ENCODE data around the gene SLC30A5. TPM values are rescaled to one million over a fixed set of nuclear protein-coding genes. Genes with fewer than 3 reads are reported as not detected.

Gene SLC30A5
- polyA plus RNA-seq, 2 of the 4 experiments (the other 2 are of a cell fraction), result 51.2 to 74.6 TPM

DNA sequence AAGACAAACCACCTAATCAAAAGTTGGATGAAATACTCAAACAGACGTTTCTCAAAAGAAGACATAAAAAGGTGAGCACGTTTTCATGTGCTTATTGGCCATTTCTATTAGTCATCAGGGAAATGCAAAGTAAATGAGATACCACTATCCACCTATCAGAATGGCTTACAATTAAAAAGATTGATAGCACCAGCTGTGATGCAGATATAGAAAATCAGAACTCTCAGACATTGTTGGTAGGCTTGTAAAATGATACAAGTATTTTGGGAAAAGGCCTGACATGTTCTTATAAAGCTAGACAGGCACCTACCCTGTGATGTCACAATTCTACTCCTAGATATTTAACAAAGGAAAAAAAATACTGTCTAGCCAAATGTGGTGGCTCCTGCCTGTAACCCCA, 44.0 kb upstream of the SLC30A5 start:
- Histone ChIP-seq H3K4me2 (no peak overlapping the region), H3K9me3 (0 out of 3 replicates have a peak, but pooled peaks cover 5% of the 10 kb centered on the region), H3K4me3 (no peak overlapping the region), H3K27ac (no peak overlapping the region), H3K4me1 (peaks cover 6% of the 10 kb centered on the region)
- ATAC-seq (no peak), DNase-seq (ENCODE audit: low read depth in 1 of 2, low spot score in 1 of 2) (no peak), FAIRE-seq (no peak)
- ChIA-PET CTCF (interaction anchor here (1.4 to 1.9 kb wide), 2 partner anchors 27 to 44 kb away, joined by 3 to 5 read pairs; partner anchors contain the start of gene SLC30A5), POLR2A (no interaction called here)
- 4% methylated on average over 2 of the region's 2 CpGs for WGBS (ENCODE audit: missing lambda C conversion rate)
- TF ChIP-seq RNF2 (IDR thresholded peaks at IDR 0.05; ENCODE audit: borderline replicate concordance, low read depth) (no peak), CBX2 (IDR thresholded peaks at IDR 0.05; ENCODE audit: borderline replicate concordance, low read depth) (no peak), SMC3 (IDR thresholded peaks at IDR 0.05) (no peak)
- TF ChIP-seq, protein P1, sequence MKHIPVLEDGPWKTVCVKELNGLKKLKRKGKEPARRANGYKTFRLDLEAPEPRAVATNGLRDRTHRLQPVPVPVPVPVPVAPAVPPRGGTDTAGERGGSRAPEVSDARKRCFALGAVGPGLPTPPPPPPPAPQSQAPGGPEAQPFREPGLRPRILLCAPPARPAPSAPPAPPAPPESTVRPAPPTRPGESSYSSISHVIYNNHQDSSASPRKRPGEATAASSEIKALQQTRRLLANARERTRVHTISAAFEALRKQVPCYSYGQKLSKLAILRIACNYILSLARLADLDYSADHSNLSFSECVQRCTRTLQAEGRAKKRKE (CRISPR knock-in tag; IDR thresholded peaks at IDR 0.05; ENCODE audit: low read depth), result no peak

DNA sequence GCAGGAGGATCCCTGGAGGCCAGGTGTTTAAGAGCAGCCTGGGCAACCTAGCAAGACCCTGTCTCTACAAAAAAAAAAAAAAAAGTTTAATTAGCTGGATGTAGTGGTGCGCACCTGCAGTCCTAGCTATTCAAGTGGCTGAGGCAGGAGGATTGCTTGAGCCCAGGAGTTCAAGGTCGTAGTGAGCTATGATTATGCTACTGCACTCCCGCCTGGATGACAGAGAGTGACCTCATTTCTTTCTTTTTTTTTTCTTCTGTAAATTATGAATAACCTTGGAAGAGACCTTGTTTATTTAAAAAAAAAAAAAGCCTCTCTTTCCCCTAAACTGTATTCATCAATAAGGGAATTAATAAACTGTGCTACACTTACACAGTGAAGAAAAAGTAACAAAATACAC, 43.6 kb upstream of the SLC30A5 start:
- DNase-seq (ENCODE audit: low read depth in 1 of 2, low spot score in 1 of 2) (no peak), FAIRE-seq (no peak), ATAC-seq (no peak)
- Histone ChIP-seq H3K4me1 (peaks cover 6% of the 10 kb centered on the region), H3K4me2 (no peak overlapping the region), H3K27ac (no peak overlapping the region), H3K4me3 (no peak overlapping the region), H3K9me3 (0 out of 3 replicates have a peak, but pooled peaks cover 5% of the 10 kb centered on the region)
- WGBS (ENCODE audit: missing lambda C conversion rate), result 53% methylated on average over 3 of the region's 3 CpGs
- CTCF ChIA-PET, result interaction anchor here (1.2 to 1.9 kb wide), 3 partner anchors 7 to 43 kb away, joined by 3 to 5 read pairs (median 3); partner anchors contain the start of gene SLC30A5
- POLR2A ChIA-PET, result no interaction called here
- TF ChIP-seq TFCP2L1 (CRISPR knock-in tag; IDR thresholded peaks at IDR 0.05) (no peak), MAZ (IDR thresholded peaks at IDR 0.05; ENCODE audit: borderline replicate concordance, low read depth, low read length) (no peak), RAD21 (conservative IDR thresholded peaks at IDR 0.05 in 1 of 2, IDR thresholded peaks at IDR 0.05 in 1 of 2) (no peak), MYC (IDR thresholded peaks at IDR 0.05; ENCODE audit: borderline replicate concordance, low read length) (no peak), RNF2 (IDR thresholded peaks at IDR 0.05; ENCODE audit: borderline replicate concordance, low read depth) (no peak), HDAC2 (IDR thresholded peaks at IDR 0.05) (no peak), EP300 (IDR thresholded peaks at IDR 0.05) (no peak), FOSL2 (IDR thresholded peaks at IDR 0.05) (no peak), FOSL2 (CRISPR knock-in tag; IDR thresholded peaks at IDR 0.05) (no peak), BCL3 (IDR thresholded peaks at IDR 0.05) (no peak), MAFK (IDR thresholded peaks at IDR 0.05; ENCODE audit: partially characterized antibody) (no peak), SREBF2 (IDR thresholded peaks at IDR 0.05) (no peak), NPAS2 (CRISPR knock-in tag; IDR thresholded peaks at IDR 0.05; ENCODE audit: borderline replicate concordance) (no peak), ZNF302 (CRISPR knock-in tag; IDR thresholded peaks at IDR 0.05) (no peak), EHF (CRISPR knock-in tag; IDR thresholded peaks at IDR 0.05) (no peak), FOXS1 (CRISPR knock-in tag; IDR thresholded peaks at IDR 0.05) (no peak), USF2 (IDR thresholded peaks at IDR 0.05) (no peak), CTCF (IDR thresholded peaks at IDR 0.05) (no peak), RARB (CRISPR knock-in tag; IDR thresholded peaks at IDR 0.05) (no peak), HOXB13 (CRISPR knock-in tag; IDR thresholded peaks at IDR 0.05; ENCODE audit: low read depth) (no peak)
- TF ChIP-seq, protein P2, sequence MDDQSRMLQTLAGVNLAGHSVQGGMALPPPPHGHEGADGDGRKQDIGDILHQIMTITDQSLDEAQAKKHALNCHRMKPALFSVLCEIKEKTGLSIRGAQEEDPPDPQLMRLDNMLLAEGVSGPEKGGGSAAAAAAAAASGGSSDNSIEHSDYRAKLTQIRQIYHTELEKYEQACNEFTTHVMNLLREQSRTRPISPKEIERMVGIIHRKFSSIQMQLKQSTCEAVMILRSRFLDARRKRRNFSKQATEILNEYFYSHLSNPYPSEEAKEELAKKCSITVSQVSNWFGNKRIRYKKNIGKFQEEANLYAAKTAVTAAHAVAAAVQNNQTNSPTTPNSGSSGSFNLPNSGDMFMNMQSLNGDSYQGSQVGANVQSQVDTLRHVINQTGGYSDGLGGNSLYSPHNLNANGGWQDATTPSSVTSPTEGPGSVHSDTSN (IDR thresholded peaks at IDR 0.05), result no peak

All from A549 (cell line).